Endothelial cell (in vitro differentiated cells): ENCODE data around the gene TMEM229B. TPM values are rescaled to one million over a fixed set of nuclear protein-coding genes. Genes with fewer than 3 reads are reported as not detected.

Experiments
- DNase-seq: peaks from one replicate; pipeline ENCODE4 v3.0.0; 2021; ENCODE audit warnings: low spot score
- H3K27ac Mint-ChIP-seq: one replicate; pipeline ENCODE4 v1.8.0; 2021; ENCODE audit warnings: mixed read lengths, inconsistent platforms; ENCODE audit not compliant: unreplicated experiment
- H3K27me3 Mint-ChIP-seq: one replicate; pipeline ENCODE4 v1.8.0; 2021; ENCODE audit warnings: mild to moderate bottlenecking, moderate library complexity, mixed read lengths, inconsistent platforms; ENCODE audit not compliant: unreplicated experiment
- H3K36me3 Mint-ChIP-seq: one replicate; pipeline ENCODE4 v1.8.0; 2021; ENCODE audit warnings: mild to moderate bottlenecking, low read depth, mixed read lengths, inconsistent platforms; ENCODE audit not compliant: unreplicated experiment
- H3K4me1 Mint-ChIP-seq: one replicate; pipeline ENCODE4 v1.8.0; 2021; ENCODE audit warnings: mild to moderate bottlenecking, mixed read lengths, inconsistent platforms; ENCODE audit not compliant: unreplicated experiment
- H3K4me3 Mint-ChIP-seq: one replicate; pipeline ENCODE4 v1.8.0; 2021; ENCODE audit warnings: mild to moderate bottlenecking, mixed read lengths, inconsistent platforms; ENCODE audit not compliant: unreplicated experiment
- H3K9me3 Mint-ChIP-seq: one replicate; pipeline ENCODE4 v1.8.0; 2021; ENCODE audit warnings: mixed read lengths, inconsistent platforms; ENCODE audit not compliant: unreplicated experiment
- CTCF ChIP-seq: fragments of 200-600 bp; sonication (generic); IDR thresholded peaks from one replicate; pipeline ENCODE4 v1.5.0; 2021; ENCODE audit warnings: antibody characterized with exemption; ENCODE audit not compliant: unreplicated experiment
- total RNA-seq: library from RNA; stranded (reverse); fragmentation: NEBNext Ultra II Directional; extraction: Animal tissue kit (Norgen Biotek cat#: 25700); gene quantifications from one replicate; pipeline ENCODE4 v1.2.1, GENCODE V29; 2021; ENCODE audit not compliant: unreplicated experiment

The TMEM229B gene
- total RNA-seq, 1 donor from 2014 or later, result 0.08 TPM

GRCh38 chr14:67446371-67447032 is 42.0 kb downstream of the TMEM229B start:
- Mint-ChIP-seq H3K9me3 (no peaks in the 10 kb centered on the region), H3K27ac (no peak overlapping the region), H3K36me3 (peaks cover 4% of the 10 kb centered on the region), H3K4me1 (peaks cover 12% of the 10 kb centered on the region), H3K27me3 (peaks cover 5% of the 10 kb centered on the region), H3K4me3 (no peak overlapping the region)
- TF ChIP-seq CTCF, result no peak
- DNase-seq, result no peak

GRCh38 chr14:67444395-67444794 is 44.1 kb downstream of the TMEM229B start:
- DNase-seq, result no peak
- no peak overlapping the region for H3K27ac Mint-ChIP-seq

GRCh38 chr14:67442139-67442906 is 46.2 kb downstream of the TMEM229B start:
- H3K36me3 Mint-ChIP-seq, result no peaks in the 10 kb centered on the region
- no peak overlapping the region for H3K4me3 Mint-ChIP-seq
- H3K27ac Mint-ChIP-seq, result no peak overlapping the region
- no peak for DNase-seq
- no peaks in the 10 kb centered on the region for H3K9me3 Mint-ChIP-seq
- peaks cover 12% of the 10 kb centered on the region for H3K4me1 Mint-ChIP-seq
- H3K27me3 Mint-ChIP-seq, result peaks cover 4% of the 10 kb centered on the region
- no peak for TF ChIP-seq CTCF

More at GRCh38 chr14:67444395-67444794, 44.1 kb downstream of the TMEM229B start:
- no peak for TF ChIP-seq CTCF
- no peak overlapping the region for H3K4me3 Mint-ChIP-seq
- no peaks in the 10 kb centered on the region for H3K36me3 Mint-ChIP-seq
- no peaks in the 10 kb centered on the region for H3K9me3 Mint-ChIP-seq
- peaks cover 4% of the 10 kb centered on the region for H3K27me3 Mint-ChIP-seq
- H3K4me1 Mint-ChIP-seq, result peaks cover 12% of the 10 kb centered on the region

GRCh38 chr14:67441672-67442071 is 46.8 kb downstream of the TMEM229B start:
- Mint-ChIP-seq H3K36me3 (no peaks in the 10 kb centered on the region), H3K27ac (no peak overlapping the region), H3K9me3 (no peaks in the 10 kb centered on the region), H3K27me3 (peaks cover 4% of the 10 kb centered on the region), H3K4me1 (peaks cover 12% of the 10 kb centered on the region), H3K4me3 (no peak overlapping the region)
- no peak for TF ChIP-seq CTCF
- no peak for DNase-seq

GRCh38 chr14:67441256-67441655 is 47.3 kb downstream of the TMEM229B start:
- Mint-ChIP-seq H3K27ac (no peak overlapping the region), H3K36me3 (no peaks in the 10 kb centered on the region)

More at GRCh38 chr14:67441256-67441655, 47.3 kb downstream of the TMEM229B start:
- DNase-seq, result no peak
- Mint-ChIP-seq H3K27me3 (peaks cover 4% of the 10 kb centered on the region), H3K4me3 (no peak overlapping the region), H3K4me1 (peaks cover 12% of the 10 kb centered on the region), H3K9me3 (no peaks in the 10 kb centered on the region)
- no peak for TF ChIP-seq CTCF
